ENCODE data around the gene PLXNB2. TPM values are rescaled to one million over a fixed set of nuclear protein-coding genes. Genes with fewer than 3 reads are reported as not detected.

The PLXNB2 gene
- total RNA-seq, 4 donors from 2014 or later = 8.0 to 11.8 (median 9.0) TPM

- peaks cover 22 to 42% of the 10 kb centered on the region in 2 donors for H3K4me1 ChIP-seq
These were observed 36.6 kb downstream of the PLXNB2 start for GRCh38 chr22:50270666-50271394.

GRCh38 chr22:50269970-50270665 lies 37.3 kb downstream of the PLXNB2 start, which contains the start of gene MAPK11:
TSS of gene MAPK11 (minus strand) at chr22:50270380. CDS start at chr22:50270292, 88 bp downstream.
- H3K4me3 ChIP-seq = peak within 1 kb of the TSS; percentile 44 to 77 (median 60)
- no peaks in the 10 kb centered on the region for H3K9me3 ChIP-seq
- ATAC-seq = no peak
- H3K27me3 ChIP-seq = peaks cover 4 to 12% (median 9%) of the 10 kb centered on the region in 3 donors
- no peak for DNase-seq
- H3K36me3 ChIP-seq = no peaks in the 10 kb centered on the region
- intact Hi-C loops (cut with DNase I; ENCODE audit: low total_unique reads) (loop anchor here (2.0 kb wide), 1 partner anchor 25 kb away; the partner anchor contains the start of gene TUBGCP6), in situ Hi-C loops (cut with MboI; ENCODE audit: low sequenced_read_pairs in 4 of 4) (loop anchor here in 2 of 4 donors (10.0 kb wide), 1 partner anchor 55 kb away; the partner anchor contains the start of gene DENND6B (in 2 of the 2))
- peaks cover 22 to 42% of the 10 kb centered on the region in 2 donors for H3K4me1 ChIP-seq
- no peak for TF ChIP-seq CTCF (IDR thresholded peaks at IDR 0.05 in 4 of 5, conservative IDR thresholded peaks at IDR 0.05 in 1 of 5)
- no peak for TF ChIP-seq POLR2A (IDR thresholded peaks at IDR 0.05)
- peak within 1 kb of the TSS in 3 of 4 donors; percentile 51 to 64 (median 60) for H3K27ac ChIP-seq

More at GRCh38 chr22:50270666-50271394, 36.6 kb downstream of the PLXNB2 start:
- Histone ChIP-seq H3K27me3 (peaks cover 4 to 12% (median 9%) of the 10 kb centered on the region in 3 donors), H3K4me3 (peak overlapping the region; percentile 37 to 77 (median 58)), H3K9me3 (no peaks in the 10 kb centered on the region), H3K36me3 (no peaks in the 10 kb centered on the region), H3K27ac (peak overlapping the region in 3 of 4 donors; percentile 51 to 64 (median 51))
- peak in 1 of 2 donors; percentile 53 for DNase-seq
- intact Hi-C loops (cut with DNase I; ENCODE audit: low total_unique reads) = loop anchor here (2.0 kb wide), 1 partner anchor 26 kb away; the partner anchor contains the start of gene TUBGCP6
- ATAC-seq = peak; percentile 36 to 38
- in situ Hi-C loops (cut with MboI; ENCODE audit: low sequenced_read_pairs in 4 of 4) = loop anchor here in 2 of 4 donors (10.0 kb wide), 1 partner anchor 54 kb away; the partner anchor contains the start of gene DENND6B (in 2 of the 2)
- no peak for TF ChIP-seq POLR2A (IDR thresholded peaks at IDR 0.05)
- TF ChIP-seq CTCF (IDR thresholded peaks at IDR 0.05 in 4 of 5, conservative IDR thresholded peaks at IDR 0.05 in 1 of 5) = no peak

GRCh38 chr22:50269573-50269969 lies 37.9 kb downstream of the PLXNB2 start:
- no peak for ATAC-seq
- Histone ChIP-seq H3K4me1 (peaks cover 22 to 42% of the 10 kb centered on the region in 2 donors), H3K27ac (peak overlapping the region in 3 of 4 donors; percentile 41 to 62 (median 60)), H3K9me3 (no peaks in the 10 kb centered on the region), H3K4me3 (peak overlapping the region; percentile 44 to 63 (median 60)), H3K36me3 (no peaks in the 10 kb centered on the region), H3K27me3 (peaks cover 4 to 12% (median 9%) of the 10 kb centered on the region in 3 donors)
- intact Hi-C loops (cut with DNase I; ENCODE audit: low total_unique reads) (no loop called here), in situ Hi-C loops (cut with MboI; ENCODE audit: low sequenced_read_pairs in 4 of 4) (no loop called here)
- no peak for TF ChIP-seq POLR2A (IDR thresholded peaks at IDR 0.05)
- TF ChIP-seq CTCF (IDR thresholded peaks at IDR 0.05 in 4 of 5, conservative IDR thresholded peaks at IDR 0.05 in 1 of 5) = no peak
- DNase-seq = no peak

- no peak overlapping the region for H3K4me3 ChIP-seq
- no peak for ATAC-seq
- no peak for DNase-seq
- H3K36me3 ChIP-seq = no peaks in the 10 kb centered on the region
- H3K27me3 ChIP-seq = peaks cover 4 to 12% (median 9%) of the 10 kb centered on the region in 3 donors
- no peak overlapping the region for H3K27ac ChIP-seq
- H3K4me1 ChIP-seq = peaks cover 22 to 38% of the 10 kb centered on the region in 2 donors
- intact Hi-C loops (cut with DNase I; ENCODE audit: low total_unique reads) = loop anchor here (1.0 kb wide), 1 partner anchor 16 kb away; no protein-coding TSS in a partner anchor
- in situ Hi-C loops (cut with MboI; ENCODE audit: low sequenced_read_pairs in 4 of 4) = no loop called here
- no peak for TF ChIP-seq CTCF (IDR thresholded peaks at IDR 0.05 in 4 of 5, conservative IDR thresholded peaks at IDR 0.05 in 1 of 5)
- no peak for TF ChIP-seq POLR2A (IDR thresholded peaks at IDR 0.05)
- no peaks in the 10 kb centered on the region for H3K9me3 ChIP-seq
These were observed 38.8 kb downstream of the PLXNB2 start for GRCh38 chr22:50268655-50269113.

Data from gastrocnemius medialis (tissue), 4 donors.